T47D (cell line): ENCODE data around the gene DPF1.

Experiments
- DNase-seq, 2 experiments: peaks; one replicate each; pipeline versions ENCODE4 v3.0.0 to v3.0.0-alpha.2; 2011 to 2012; ENCODE audit warnings: low read depth in 1 of 2, low spot score in 1 of 2
- JUND ChIP-seq: IDR thresholded peaks from 2 replicates; pipeline ENCODE4 v1.6.1; 2012; ENCODE audit warnings: low read depth
- in situ Hi-C: cut with HindIII; loops from 2 replicates; pipeline ENCODE4 v1.10.0; 2016; ENCODE audit warnings: low sequenced_read_pairs, low pct_unique_long_range_greater_than_20kb

The DPF1 gene

DNA sequence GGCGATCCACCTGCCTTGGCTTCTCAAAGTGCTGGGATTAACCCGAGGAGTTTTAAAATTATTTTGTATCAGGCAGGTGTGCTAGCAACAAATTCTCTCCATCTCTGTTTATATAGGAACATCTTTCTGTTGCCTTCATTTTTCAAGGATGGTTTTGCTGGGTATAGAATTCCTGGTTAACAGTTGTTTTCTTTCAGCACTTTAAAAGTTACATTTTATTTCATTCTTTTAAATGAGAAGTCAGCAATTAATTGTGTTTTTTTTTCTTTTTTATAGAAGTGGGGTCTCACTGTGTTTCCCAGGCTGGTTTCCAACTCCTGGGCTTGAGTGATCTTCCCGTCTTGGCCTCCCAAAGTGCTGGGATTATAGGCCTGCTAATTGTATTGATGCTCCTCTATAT lies 44.0 kb downstream of the DPF1 start:
- no peak for DNase-seq
- in situ Hi-C loops, result no loop called here
- no peak for TF ChIP-seq JUND

GRCh38 chr19:38175422-38175821 lies 48.6 kb downstream of the DPF1 start:
- in situ Hi-C loops, result no loop called here

GRCh38 chr19:38173291-38174041 lies 50.6 kb downstream of the DPF1 start:
- no peak for TF ChIP-seq JUND
- in situ Hi-C loops, result no loop called here
- DNase-seq, result no peak

More at GRCh38 chr19:38175422-38175821, 48.6 kb downstream of the DPF1 start:
- no peak for DNase-seq
- TF ChIP-seq JUND, result no peak

- in situ Hi-C loops, result no loop called here
- DNase-seq, result no peak
- no peak for TF ChIP-seq JUND
Observed at GRCh38 chr19:38172001-38172400, 52.0 kb downstream of the DPF1 start.

- no peak for TF ChIP-seq JUND
- no peak for DNase-seq
- in situ Hi-C loops, result no loop called here
Observed at GRCh38 chr19:38170334-38170733, 53.7 kb downstream of the DPF1 start.

GRCh38 chr19:38168637-38169036 lies 55.4 kb downstream of the DPF1 start:
- in situ Hi-C loops, result no loop called here
- no peak for TF ChIP-seq JUND
- DNase-seq, result no peak

DNA sequence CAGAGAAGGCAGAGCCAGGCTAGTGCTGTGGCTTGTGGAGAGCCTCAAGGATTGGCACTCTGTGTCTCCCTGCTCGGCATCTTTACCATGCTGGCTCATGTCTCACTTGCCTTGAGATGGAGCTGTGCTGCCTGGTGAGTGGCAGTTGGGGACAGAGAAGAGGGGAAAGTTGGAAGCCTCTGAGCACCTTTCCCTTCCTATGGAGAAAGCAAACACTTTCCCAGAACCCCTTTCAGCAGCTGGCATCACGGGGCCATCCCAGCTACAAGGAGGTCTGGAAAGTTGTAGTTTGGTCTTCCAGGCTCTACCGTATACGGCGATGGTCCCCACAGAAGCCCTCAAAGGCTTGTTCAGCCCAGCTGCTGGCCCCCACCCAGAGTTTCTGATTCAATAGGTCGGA lies 58.7 kb downstream of the DPF1 start:
- TF ChIP-seq JUND, result no peak
- no peak for DNase-seq
- in situ Hi-C loops, result no loop called here

GRCh38 chr19:38164526-38164925 lies 59.5 kb downstream of the DPF1 start:
- no peak for DNase-seq
- no peak for TF ChIP-seq JUND
- in situ Hi-C loops, result no loop called here

- in situ Hi-C loops, result no loop called here
- DNase-seq, result no peak
- no peak for TF ChIP-seq JUND
Observed at GRCh38 chr19:38163419-38164290, 60.4 kb downstream of the DPF1 start.

GRCh38 chr19:38162632-38163031 lies 61.4 kb downstream of the DPF1 start:
- no peak for TF ChIP-seq JUND
- in situ Hi-C loops, result no loop called here
- no peak for DNase-seq

GRCh38 chr19:38162094-38162493 lies 61.9 kb downstream of the DPF1 start:
- no peak for TF ChIP-seq JUND
- no peak for DNase-seq
- in situ Hi-C loops, result no loop called here
